Transverse colon (tissue), 4 donors: ENCODE results near the gene USP13. TPM values are rescaled to one million over a fixed set of nuclear protein-coding genes. Genes with fewer than 3 reads are reported as not detected.

Experiments used
- DNase-seq: peaks from one replicate; pipeline ENCODE4 v3.0.0-alpha.2; 2019
- H3K27ac ChIP-seq, 4 donors: fragments of 200-600 bp; sonication (generic); 2 replicates each; pipeline ENCODE4 v1.5.1; 2016 to 2018; ENCODE audit warnings: inconsistent platforms in 4 of 4
- H3K27me3 ChIP-seq: fragments of 200-600 bp; sonication (generic); 2 replicates; pipeline ENCODE4 v1.5.1; 2017; ENCODE audit warnings: inconsistent platforms
- H3K36me3 ChIP-seq, 4 donors: fragments of 200-600 bp; sonication (generic); 2 replicates each; pipeline ENCODE4 v1.5.1; 2017 to 2019; ENCODE audit warnings: inconsistent platforms in 4 of 4
- H3K4me1 ChIP-seq, 4 donors: fragments of 200-600 bp; sonication (generic); 2 replicates each; pipeline ENCODE4 v1.5.1; 2017 to 2020; ENCODE audit warnings: inconsistent platforms in 4 of 4
- H3K4me3 ChIP-seq, 4 donors: fragments of 200-600 bp; sonication (generic); 1 replicate in 1 of 4; 2 replicates in 3 of 4; pipeline versions ENCODE4 v1.5.1 to v1.6.1; 2017 to 2019; ENCODE audit warnings: inconsistent platforms in 4 of 4
- H3K9me3 ChIP-seq, 2 donors: fragments of 200-600 bp; sonication (generic); 2 replicates each; pipeline ENCODE4 v1.5.1; 2017 to 2019; ENCODE audit warnings: inconsistent platforms in 2 of 2
- EP300 ChIP-seq: sonication (generic); formaldehyde crosslinking; IDR thresholded peaks from one replicate; pipeline ENCODE4 v1.6.1; 2017; ENCODE audit warnings: antibody characterized with exemption, low read depth
- POLR2A ChIP-seq: fragments of 450-650 bp; IDR thresholded peaks from one replicate; pipeline ENCODE4 v1.6.1; 2016; ENCODE audit warnings: antibody characterized with exemption, mild to moderate bottlenecking, moderate library complexity
- POLR2AphosphoS5 ChIP-seq, 3 donors: sonication (generic); formaldehyde crosslinking; IDR thresholded peaks; one replicate each; pipeline ENCODE4 v1.6.1; 2016; ENCODE audit warnings: antibody characterized with exemption in 3 of 3
- WGBS, 2 donors: methylation state at CpG; one replicate each; pipeline ENCODE4 v1.1.5; 2018; ENCODE audit warnings: low coverage in 1 of 2; 5-methylcytosine and 5-hydroxymethylcytosine counted together
- in situ Hi-C, 4 donors: fragments of 200-750 bp; cut with MboI; loops; one replicate each; pipeline versions ENCODE4 v1.15.0 to v1.15.1; 2017; ENCODE audit warnings: low sequenced_read_pairs in 3 of 4, low pct_ligation_motif_present in 1 of 4, low pct_unique_long_range_greater_than_20kb in 1 of 4
- intact Hi-C: fragments of 100-400 bp; cut with DNase I; formaldehyde crosslinking; loops from one replicate; pipeline ENCODE4 v1.15.1; 2023; ENCODE audit warnings: low total_unique reads
- total RNA-seq, 4 donors: library from RNA; depleted of rRNA; stranded (reverse); fragments of >200 nt; gene quantifications; one replicate each; pipeline ENCODE4 v1.1.0, GENCODE V29; 2016
- TF ChIP-seq, protein P1 (sequence below), 5 experiments: fragments of 200-600 bp in 3 of 5; fragments of 450-650 bp in 2 of 5; sonication (generic) in 3 of 5; IDR thresholded peaks; 1 replicate in 2 of 5; 2 replicates in 3 of 5; pipeline ENCODE4 v1.5.1; 2016 to 2017; ENCODE audit warnings: antibody characterized with exemption in 5 of 5, inconsistent platforms in 3 of 5, mild to moderate bottlenecking in 2 of 5, moderate library complexity in 1 of 5

Gene USP13
- total RNA-seq, 4 donors from 2014 or later, result 2.0 to 3.7 (median 2.7) TPM

DNA sequence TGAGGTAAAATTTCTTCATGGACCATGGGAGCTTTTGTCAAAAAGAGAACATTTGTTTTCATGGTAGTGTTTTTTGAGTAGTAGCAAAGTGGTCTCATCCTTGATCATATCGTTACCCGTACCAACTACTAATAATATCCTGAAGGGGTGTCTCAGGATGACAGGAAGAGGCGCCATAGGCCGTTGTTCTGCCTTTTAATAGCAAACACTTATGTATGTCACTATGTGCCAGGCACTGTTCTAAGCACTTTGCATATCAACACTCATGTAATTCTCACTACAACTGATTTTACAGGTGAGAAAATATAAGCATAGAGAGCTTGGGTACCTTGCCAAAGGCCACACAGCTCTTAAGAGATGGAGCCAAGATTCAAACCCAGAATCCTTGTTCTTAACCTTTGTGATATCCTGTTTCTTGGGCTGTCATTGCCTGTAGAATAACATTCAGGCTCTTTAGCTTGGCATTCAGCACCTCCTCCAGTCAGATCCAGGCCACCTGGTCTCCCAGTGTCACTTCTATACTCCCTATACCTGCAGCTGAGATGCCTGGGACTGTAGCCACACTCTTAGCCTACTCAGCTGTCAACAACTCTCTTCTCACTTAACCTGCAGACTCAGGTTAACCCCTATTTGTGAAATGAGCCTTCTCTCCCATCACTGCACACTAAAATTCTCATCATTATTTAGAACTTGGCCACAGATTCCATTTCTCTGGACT lies 113.7 kb downstream of the USP13 start:
- no peak for DNase-seq
- Histone ChIP-seq H3K27ac (no peak overlapping the region), H3K27me3 (no peaks in the 10 kb centered on the region), H3K4me3 (no peak overlapping the region), H3K4me1 (peaks cover 0 to 15% (median 4%) of the 10 kb centered on the region in 4 donors), H3K36me3 (no peaks in the 10 kb centered on the region), H3K9me3 (no peaks in the 10 kb centered on the region)
- intact Hi-C loops (no loop called here), in situ Hi-C loops (no loop called here)
- TF ChIP-seq POLR2A (no peak), POLR2AphosphoS5 (IDR thresholded peaks at IDR 0.05) (no peak), EP300 (no peak)
- TF ChIP-seq, protein P1, sequence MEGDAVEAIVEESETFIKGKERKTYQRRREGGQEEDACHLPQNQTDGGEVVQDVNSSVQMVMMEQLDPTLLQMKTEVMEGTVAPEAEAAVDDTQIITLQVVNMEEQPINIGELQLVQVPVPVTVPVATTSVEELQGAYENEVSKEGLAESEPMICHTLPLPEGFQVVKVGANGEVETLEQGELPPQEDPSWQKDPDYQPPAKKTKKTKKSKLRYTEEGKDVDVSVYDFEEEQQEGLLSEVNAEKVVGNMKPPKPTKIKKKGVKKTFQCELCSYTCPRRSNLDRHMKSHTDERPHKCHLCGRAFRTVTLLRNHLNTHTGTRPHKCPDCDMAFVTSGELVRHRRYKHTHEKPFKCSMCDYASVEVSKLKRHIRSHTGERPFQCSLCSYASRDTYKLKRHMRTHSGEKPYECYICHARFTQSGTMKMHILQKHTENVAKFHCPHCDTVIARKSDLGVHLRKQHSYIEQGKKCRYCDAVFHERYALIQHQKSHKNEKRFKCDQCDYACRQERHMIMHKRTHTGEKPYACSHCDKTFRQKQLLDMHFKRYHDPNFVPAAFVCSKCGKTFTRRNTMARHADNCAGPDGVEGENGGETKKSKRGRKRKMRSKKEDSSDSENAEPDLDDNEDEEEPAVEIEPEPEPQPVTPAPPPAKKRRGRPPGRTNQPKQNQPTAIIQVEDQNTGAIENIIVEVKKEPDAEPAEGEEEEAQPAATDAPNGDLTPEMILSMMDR (IDR thresholded peaks at IDR 0.05), result no peak
- WGBS, 2 donors, result 96 to 98% methylated on average over 4 of the region's 4 CpGs

- Histone ChIP-seq H3K9me3 (no peaks in the 10 kb centered on the region), H3K4me3 (no peak overlapping the region), H3K27me3 (no peaks in the 10 kb centered on the region), H3K36me3 (no peaks in the 10 kb centered on the region), H3K27ac (no peak overlapping the region), H3K4me1 (peaks cover 0 to 15% (median 4%) of the 10 kb centered on the region in 4 donors)
- in situ Hi-C loops, result no loop called here
- TF ChIP-seq, protein P1 (IDR thresholded peaks at IDR 0.05), result peak; percentile 15 to 45 (median 30)
- TF ChIP-seq POLR2AphosphoS5 (IDR thresholded peaks at IDR 0.05), result no peak
- TF ChIP-seq EP300, result no peak
- intact Hi-C loops, result no loop called here
- peak; percentile 13 for DNase-seq
- 66% methylated on average over 3 of the region's 3 CpGs; no CpG with 5 or more reads in 1 of the 2 donors for WGBS, 2 donors
Measured at GRCh38 chr3:179768080-179768479, 115.2 kb downstream of the USP13 start.

DNA sequence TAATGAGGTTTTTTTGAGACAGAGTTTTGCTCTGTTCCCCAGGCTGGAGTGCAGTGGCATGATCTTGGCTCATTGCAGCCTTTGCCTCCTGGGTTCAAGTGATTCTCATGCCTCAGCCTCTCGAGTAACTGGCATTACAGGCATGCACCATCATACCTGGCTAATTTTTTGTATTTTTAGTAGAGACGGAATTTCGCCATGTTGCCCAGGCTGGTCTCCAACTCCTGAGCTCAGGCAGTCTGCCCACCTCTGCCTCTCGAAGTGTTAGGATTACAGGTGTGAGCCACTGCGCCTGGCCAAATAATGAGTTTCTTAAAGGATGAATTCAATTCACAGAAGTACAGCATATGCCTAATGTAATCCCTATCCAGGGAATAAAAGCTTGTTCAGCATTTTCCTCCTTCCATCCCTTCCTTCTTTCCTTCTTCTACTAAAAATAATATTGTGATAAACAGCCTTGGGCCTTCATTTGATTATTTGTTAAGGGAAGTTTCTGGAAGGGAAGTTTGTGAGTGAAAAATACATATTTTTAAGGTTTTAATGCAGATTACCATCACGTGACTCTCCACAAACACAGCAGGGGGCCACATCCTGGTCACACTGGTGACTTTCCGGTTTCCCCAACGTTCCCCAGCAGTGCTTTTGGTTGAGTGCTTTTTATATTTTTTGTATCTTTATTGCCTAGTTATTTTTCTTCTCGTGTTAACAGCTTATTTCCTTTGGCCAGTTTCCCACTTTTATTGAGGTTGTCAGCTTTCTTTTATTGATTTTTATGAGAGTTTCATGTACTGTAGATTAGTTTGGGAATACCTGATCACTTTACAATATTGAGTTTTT lies 116.8 kb downstream of the USP13 start:
- Histone ChIP-seq H3K4me3 (no peak overlapping the region), H3K4me1 (peaks cover 0 to 15% (median 4%) of the 10 kb centered on the region in 4 donors), H3K36me3 (no peaks in the 10 kb centered on the region), H3K27ac (no peak overlapping the region), H3K9me3 (no peaks in the 10 kb centered on the region), H3K27me3 (no peaks in the 10 kb centered on the region)
- intact Hi-C loops (no loop called here), in situ Hi-C loops (no loop called here)
- no peak for DNase-seq
- WGBS, 2 donors, result 48 to 53% methylated on average over 9 of the region's 9 CpGs
- TF ChIP-seq POLR2A (no peak), POLR2AphosphoS5 (IDR thresholded peaks at IDR 0.05) (no peak), EP300 (no peak)
- TF ChIP-seq, protein P1 (IDR thresholded peaks at IDR 0.05), result no peak

- intact Hi-C loops (no loop called here), in situ Hi-C loops (no loop called here)
- no peaks in the 10 kb centered on the region for H3K9me3 ChIP-seq
- H3K27ac ChIP-seq, result no peak overlapping the region
- TF ChIP-seq POLR2A, result no peak
- TF ChIP-seq, protein P1 (IDR thresholded peaks at IDR 0.05), result no peak
- no peak for TF ChIP-seq EP300
- TF ChIP-seq POLR2AphosphoS5 (IDR thresholded peaks at IDR 0.05), result no peak
- no peaks in the 10 kb centered on the region for H3K27me3 ChIP-seq
- 86 to 89% methylated on average over 4 of the region's 4 CpGs for WGBS, 2 donors
- H3K36me3 ChIP-seq, result no peaks in the 10 kb centered on the region
- no peak overlapping the region for H3K4me3 ChIP-seq
- H3K4me1 ChIP-seq, result peaks cover 0 to 15% (median 4%) of the 10 kb centered on the region in 4 donors
- no peak for DNase-seq
Measured at GRCh38 chr3:179771797-179772196, 119.0 kb downstream of the USP13 start.
